Stimulated activated CD4-positive, alpha-beta T cell treated with anti-CD3 and anti-CD28 coated beads, TNF-alpha, amount 100 ng/mL, for 48 hours (primary cell): ENCODE results near the gene TAF10.

Source experiments
- DNase-seq, 3 donors: peaks; one replicate each; pipeline ENCODE4 v3.0.0-alpha.2; 2020; ENCODE audit warnings: low read depth in 3 of 3

The TAF10 gene

GRCh38 chr11:6612213-6613041, at the start of gene TAF10:
TAF10 (minus strand) TSS chr11:6612216; CDS start chr11:6612189, 27 bp downstream.
- DNase-seq = peak; percentile 88 to 97 (median 91)

GRCh38 chr11:6660712-6661111, 48.7 kb upstream of the TAF10 start:
- DNase-seq = no peak

- no peak for DNase-seq
These were observed 46.6 kb upstream of the TAF10 start for GRCh38 chr11:6658647-6659046.

GRCh38 chr11:6657346-6657745, 45.3 kb upstream of the TAF10 start:
- no peak for DNase-seq

GRCh38 chr11:6656936-6657335, 44.9 kb upstream of the TAF10 start:
- DNase-seq = no peak

- DNase-seq = no peak
These were observed 44.5 kb upstream of the TAF10 start for GRCh38 chr11:6656584-6656915.

GRCh38 chr11:6655790-6656583, 44.0 kb upstream of the TAF10 start, which contains the start of gene DCHS1:
DCHS1 (minus strand) TSS chr11:6655809; CDS start chr11:6641613, 14,196 bp downstream.
- no peak for DNase-seq

GRCh38 chr11:6655020-6655789, 43.2 kb upstream of the TAF10 start:
- DNase-seq = no peak

GRCh38 chr11:6654281-6655019, 42.4 kb upstream of the TAF10 start:
- DNase-seq = no peak

GRCh38 chr11:6653656-6654055, 41.6 kb upstream of the TAF10 start:
- DNase-seq = no peak

- DNase-seq = no peak
These were observed 41.1 kb upstream of the TAF10 start for GRCh38 chr11:6653097-6653496.

- DNase-seq = no peak
These were observed 40.2 kb upstream of the TAF10 start for GRCh38 chr11:6652182-6652581.

- DNase-seq = no peak
These were observed 39.0 kb upstream of the TAF10 start for GRCh38 chr11:6650980-6651379.

- no peak for DNase-seq
These were observed 38.1 kb upstream of the TAF10 start for GRCh38 chr11:6650104-6650503.

- no peak for DNase-seq
These were observed 36.5 kb upstream of the TAF10 start for GRCh38 chr11:6648501-6648900.

GRCh38 chr11:6647836-6648235, 35.8 kb upstream of the TAF10 start:
- no peak for DNase-seq

GRCh38 chr11:6646918-6647679, 35.1 kb upstream of the TAF10 start:
- DNase-seq = no peak

GRCh38 chr11:6646576-6646917, 34.5 kb upstream of the TAF10 start:
- DNase-seq = no peak

GRCh38 chr11:6646071-6646470, 34.1 kb upstream of the TAF10 start:
- DNase-seq = no peak

GRCh38 chr11:6642957-6643356, 30.9 kb upstream of the TAF10 start:
- DNase-seq = no peak
